Thymus (tissue), 11 donors: ENCODE measurements around the gene RUNX2. TPM values are rescaled to one million over a fixed set of nuclear protein-coding genes. Genes with fewer than 3 reads are reported as not detected.

Experiments
- DNase-seq, 9 donors: peaks; one replicate each; pipeline ENCODE4 v3.0.0-alpha.2; 2013; ENCODE audit warnings: low spot score in 9 of 9, low read depth in 6 of 9, missing footprints in 1 of 9
- H3K27ac ChIP-seq, 2 donors: one replicate each; pipeline ENCODE4 v1.5.1; 2013; ENCODE audit warnings: control low read depth in 1 of 2, low read depth in 1 of 2, low read length in 1 of 2, mild to moderate bottlenecking in 1 of 2, moderate library complexity in 1 of 2
- H3K27me3 ChIP-seq, 2 donors: one replicate each; pipeline ENCODE4 v1.5.1; 2013; ENCODE audit warnings: low read length in 1 of 2; ENCODE audit not compliant: control insufficient read depth in 2 of 2, insufficient read depth in 1 of 2
- H3K36me3 ChIP-seq, 2 donors: one replicate each; pipeline ENCODE4 v1.5.1; 2013; ENCODE audit warnings: low read length in 1 of 2, mild to moderate bottlenecking in 1 of 2, moderate library complexity in 1 of 2; ENCODE audit not compliant: control insufficient read depth in 2 of 2, insufficient read depth in 2 of 2
- H3K4me1 ChIP-seq, 2 donors: one replicate each; pipeline ENCODE4 v1.5.1; 2013; ENCODE audit warnings: low read length in 2 of 2; ENCODE audit not compliant: control insufficient read depth in 2 of 2, insufficient read depth in 2 of 2
- H3K4me3 ChIP-seq, 2 donors: one replicate each; pipeline ENCODE4 v1.5.1; 2013; ENCODE audit warnings: low read length in 2 of 2, control low read depth in 1 of 2, mild to moderate bottlenecking in 1 of 2
- H3K9me3 ChIP-seq, 2 donors: one replicate each; pipeline ENCODE4 v1.5.1; 2013; ENCODE audit warnings: low read length in 1 of 2, mild to moderate bottlenecking in 1 of 2; ENCODE audit not compliant: control insufficient read depth in 2 of 2, insufficient read depth in 1 of 2
- WGBS: extraction: QIAGEN DNeasy Blood & Tissue Kit; methylation state at CpG from one replicate; pipeline ENCODE4 v1.1.7; 2013; 5-methylcytosine and 5-hydroxymethylcytosine counted together
- polyA plus RNA-seq: library from polyadenylated mRNA; stranded (reverse); fragments of 200-250 nt; gene quantifications from one replicate; pipeline ENCODE4 v1.2.3, GENCODE V29; 2013
- total RNA-seq: library from RNA; stranded (reverse); fragments of 120-200 nt; gene quantifications from one replicate; pipeline ENCODE4 v1.2.4, GENCODE V29; 2013
- donor health status: healthy.

Gene RUNX2
- total and polyA plus RNA-seq, 2 donors: 3.7 to 7.1 TPM

DNA sequence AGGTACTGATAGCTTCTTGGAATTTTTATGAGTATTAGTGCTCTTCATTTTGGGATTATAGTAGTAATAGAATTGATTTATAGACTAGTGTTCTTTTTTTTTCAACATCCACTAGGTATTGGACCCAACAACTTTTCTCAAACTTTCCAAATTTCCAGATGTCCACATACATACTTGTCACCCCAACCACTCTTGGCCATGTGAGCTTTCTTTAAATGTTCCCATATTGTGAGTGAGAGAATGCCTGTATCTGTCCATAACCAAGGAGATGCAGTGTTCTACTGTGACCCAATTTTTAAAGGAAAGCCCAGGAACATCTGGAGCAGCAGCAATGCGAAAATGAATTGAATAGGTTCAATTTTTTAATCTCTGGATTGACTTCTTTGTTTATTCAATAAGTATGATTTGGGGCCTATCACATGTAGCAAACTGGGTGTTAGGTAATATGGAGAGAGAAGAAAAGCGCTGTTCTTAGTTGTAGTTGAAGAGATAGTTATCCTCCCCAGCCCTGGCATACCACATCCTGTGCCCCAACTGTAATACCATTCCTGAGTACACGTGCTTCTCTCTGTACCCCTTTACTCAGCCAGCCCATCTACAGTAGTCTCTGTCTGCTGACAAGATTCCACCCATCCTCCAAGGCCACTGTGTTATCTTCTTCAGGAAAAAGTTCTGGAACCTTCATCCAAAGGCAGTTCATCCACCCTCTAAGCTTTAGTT lies 166.4 kb downstream of the RUNX2 start:
- H3K27ac ChIP-seq: peak overlapping the region in 1 of 2 donors; percentile 37
- H3K4me1 ChIP-seq: peaks cover 22 to 50% of the 10 kb centered on the region in 2 donors
- peak in 8 of 9 donors; percentile 42 to 85 (median 64) for DNase-seq
- WGBS: 28% methylated on average over 3 of the region's 3 CpGs
- H3K4me3 ChIP-seq: no peak overlapping the region
- peaks cover 22 to 25% of the 10 kb centered on the region in 2 donors for H3K27me3 ChIP-seq
- H3K9me3 ChIP-seq: no peaks in the 10 kb centered on the region
- H3K36me3 ChIP-seq: peaks cover 0 to 3% of the 10 kb centered on the region in 2 donors

DNA sequence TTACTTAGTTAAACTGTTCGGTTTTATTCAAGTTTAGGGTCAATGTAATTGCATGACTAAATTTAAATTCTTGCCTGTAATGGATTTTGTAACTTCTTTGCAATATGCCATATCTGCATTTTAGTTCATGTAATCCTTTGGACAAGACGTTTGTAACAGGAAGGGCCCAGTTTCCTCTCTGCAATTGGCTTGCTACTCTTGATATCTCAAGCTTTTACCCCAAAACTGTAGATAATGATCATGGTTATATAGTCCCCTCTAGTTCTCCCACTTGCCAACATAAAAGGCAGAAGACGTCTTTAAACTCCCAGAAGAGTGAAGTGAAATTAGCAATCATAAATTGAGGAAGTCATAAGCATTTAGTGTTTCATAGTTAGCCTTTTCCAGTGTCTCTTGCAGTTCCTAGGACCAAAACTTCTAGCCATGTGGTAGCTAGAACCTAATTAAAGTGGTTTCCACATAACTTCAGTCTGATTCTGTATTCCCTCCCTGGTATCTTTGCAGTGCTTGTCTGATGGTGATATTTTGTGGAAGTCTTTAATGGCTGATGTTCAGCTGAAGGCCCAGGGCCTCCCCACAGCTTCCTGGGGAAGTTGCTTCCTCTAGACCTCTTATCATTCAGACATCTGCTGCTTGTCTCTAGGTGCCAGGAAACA lies 167.4 kb downstream of the RUNX2 start:
- H3K4me1 ChIP-seq: peaks cover 20 to 47% of the 10 kb centered on the region in 2 donors
- no peaks in the 10 kb centered on the region for H3K9me3 ChIP-seq
- peak overlapping the region in 1 of 2 donors; percentile 33 for H3K27ac ChIP-seq
- H3K4me3 ChIP-seq: no peak overlapping the region
- peaks cover 0 to 3% of the 10 kb centered on the region in 2 donors for H3K36me3 ChIP-seq
- H3K27me3 ChIP-seq: peaks cover 17% of the 10 kb centered on the region in 2 donors
- DNase-seq: peak in 5 of 9 donors; percentile 35 to 75 (median 51)
- WGBS: 13% methylated on average over 3 of the region's 3 CpGs

DNA sequence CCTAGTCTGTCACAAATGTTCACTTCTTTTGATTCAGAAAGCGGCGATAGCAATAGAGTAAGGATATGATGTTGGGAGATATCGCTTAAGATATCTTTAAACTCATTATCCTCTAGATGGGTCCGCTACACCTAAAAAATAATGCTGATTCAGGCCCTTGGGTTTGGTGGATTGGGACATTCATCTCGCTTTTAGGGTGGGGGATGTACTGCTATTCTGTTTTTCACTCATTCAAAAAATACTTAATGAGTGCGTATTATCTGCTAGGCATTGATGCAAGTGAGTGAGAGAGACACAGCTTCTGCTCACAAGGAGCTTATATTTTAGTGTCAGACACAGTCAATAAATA lies 167.9 kb downstream of the RUNX2 start:
- Histone ChIP-seq H3K27me3 (peaks cover 14 to 15% of the 10 kb centered on the region in 2 donors), H3K27ac (peak overlapping the region in 1 of 2 donors; percentile 33), H3K4me1 (peaks cover 20 to 47% of the 10 kb centered on the region in 2 donors), H3K36me3 (peaks cover 0 to 3% of the 10 kb centered on the region in 2 donors), H3K4me3 (no peak overlapping the region), H3K9me3 (no peaks in the 10 kb centered on the region)
- DNase-seq: no peak
- 21% methylated on average over 6 of the region's 6 CpGs for WGBS

DNA sequence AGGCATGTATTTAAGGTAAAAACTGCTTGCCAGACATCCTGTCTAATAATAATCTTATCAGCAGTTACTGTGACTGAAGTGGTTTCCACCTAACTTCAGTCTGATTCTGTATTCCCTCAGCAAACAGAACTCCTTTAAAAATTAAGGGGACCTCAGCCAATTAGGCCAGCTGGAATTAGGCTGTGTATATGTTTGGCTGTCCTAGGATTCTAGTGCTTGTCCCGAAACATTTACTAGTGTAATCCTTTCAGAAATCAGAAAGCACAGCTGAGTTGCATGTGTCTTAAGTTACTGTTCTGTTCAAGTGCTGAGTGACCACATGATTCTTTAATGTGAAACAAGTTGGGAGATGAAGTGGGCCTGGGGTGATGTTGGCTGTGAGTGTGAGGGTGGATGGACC lies 170.5 kb downstream of the RUNX2 start:
- H3K4me3 ChIP-seq: no peak overlapping the region
- peaks cover 0 to 3% of the 10 kb centered on the region in 2 donors for H3K36me3 ChIP-seq
- 96% methylated on average over 1 of the region's 1 CpG for WGBS
- DNase-seq: no peak
- peaks cover 20 to 47% of the 10 kb centered on the region in 2 donors for H3K4me1 ChIP-seq
- no peaks in the 10 kb centered on the region for H3K9me3 ChIP-seq
- no peak overlapping the region for H3K27ac ChIP-seq
- H3K27me3 ChIP-seq: peaks cover 3 to 5% of the 10 kb centered on the region in 2 donors

DNA sequence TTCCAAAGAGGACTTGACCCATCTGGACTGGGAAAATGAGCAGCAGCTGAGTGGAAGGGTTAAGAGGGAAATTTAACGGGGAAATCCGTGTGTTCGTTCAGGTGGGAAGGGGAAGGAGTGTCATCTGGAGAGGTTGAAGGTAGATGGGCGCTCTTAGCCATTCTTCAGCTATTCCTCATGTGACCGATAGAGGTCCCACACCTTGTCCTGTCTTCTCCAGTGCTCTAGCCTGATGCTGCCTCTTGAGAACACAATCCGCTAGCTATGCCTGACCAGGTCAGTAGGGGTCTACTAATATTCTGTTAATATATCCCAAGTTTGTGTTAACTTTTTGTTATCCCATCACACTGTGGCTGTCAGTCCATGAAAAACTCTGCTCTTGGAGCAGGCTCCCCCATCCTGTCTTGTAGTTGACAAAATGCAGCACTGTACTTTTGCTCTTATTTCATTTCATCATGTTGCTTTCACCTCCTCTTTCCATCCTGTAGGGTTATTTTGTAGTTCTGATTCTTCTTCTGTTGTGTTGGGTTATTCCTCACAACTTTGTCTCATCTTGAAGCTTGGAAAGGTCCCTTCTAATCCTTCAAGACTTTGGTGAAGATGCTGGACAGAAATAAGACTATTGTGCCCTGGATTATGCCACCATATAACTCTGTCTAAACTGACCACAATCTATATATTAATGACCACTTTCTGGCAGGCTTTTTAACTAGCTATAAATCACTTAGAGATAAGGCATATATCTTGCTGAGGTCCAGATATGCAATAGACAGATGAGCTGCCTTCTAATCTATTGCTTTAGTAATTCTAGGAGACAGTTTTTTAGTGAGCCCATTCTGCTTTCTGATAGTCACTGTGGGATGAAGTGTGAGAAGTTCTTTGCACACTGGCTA lies 173.0 kb downstream of the RUNX2 start:
- H3K27me3 ChIP-seq: no peaks in the 10 kb centered on the region
- no peak overlapping the region for H3K27ac ChIP-seq
- H3K4me1 ChIP-seq: peaks cover 4 to 37% of the 10 kb centered on the region in 2 donors
- H3K4me3 ChIP-seq: no peak overlapping the region
- 97% methylated on average over 6 of the region's 6 CpGs for WGBS
- H3K9me3 ChIP-seq: no peaks in the 10 kb centered on the region
- H3K36me3 ChIP-seq: no peaks in the 10 kb centered on the region
- no peak for DNase-seq

DNA sequence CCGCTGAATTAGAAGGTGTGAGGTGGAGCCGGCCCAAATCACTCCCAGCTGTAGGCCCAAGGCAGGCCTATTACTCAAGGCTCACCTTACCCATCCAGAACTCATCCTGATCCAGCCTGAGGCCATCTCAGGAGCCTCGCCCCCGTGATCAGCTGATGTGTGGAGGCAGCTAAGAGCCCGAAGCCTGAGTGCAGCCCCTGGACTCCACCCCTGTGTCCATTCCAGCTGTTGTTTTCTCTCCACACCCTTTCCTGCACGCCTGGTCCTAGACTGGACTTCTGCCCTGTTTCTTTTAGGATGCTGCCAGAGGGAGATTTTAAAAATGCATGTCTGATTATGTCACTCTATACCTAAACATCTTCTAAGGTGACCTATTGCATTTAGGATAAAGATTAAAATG lies 174.3 kb downstream of the RUNX2 start:
- no peaks in the 10 kb centered on the region for H3K36me3 ChIP-seq
- no peak for DNase-seq
- no peaks in the 10 kb centered on the region for H3K27me3 ChIP-seq
- H3K27ac ChIP-seq: no peak overlapping the region
- no peaks in the 10 kb centered on the region for H3K9me3 ChIP-seq
- 96% methylated on average over 6 of the region's 6 CpGs for WGBS
- H3K4me3 ChIP-seq: no peak overlapping the region
- H3K4me1 ChIP-seq: peaks cover 2 to 25% of the 10 kb centered on the region in 2 donors

DNA sequence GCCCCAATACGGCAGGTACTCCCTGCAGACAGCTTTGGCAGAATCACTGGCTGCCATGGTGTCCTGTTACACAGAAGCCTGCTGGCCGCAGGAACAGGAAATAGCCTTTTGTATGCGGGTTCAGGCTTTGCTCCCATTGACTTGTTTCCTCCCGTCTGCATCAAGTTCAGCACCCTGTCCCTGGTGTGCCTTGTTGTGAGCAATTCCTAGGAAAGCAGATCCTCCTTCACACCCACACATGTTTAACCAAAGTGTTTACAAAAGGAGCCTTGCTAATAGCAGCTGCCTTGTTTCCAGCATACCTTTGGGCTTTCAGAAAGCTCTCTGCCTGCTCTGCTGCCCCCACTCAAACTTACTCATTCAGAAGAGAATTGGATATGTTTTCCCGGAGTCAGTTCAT lies 176.8 kb downstream of the RUNX2 start:
- no peaks in the 10 kb centered on the region for H3K27me3 ChIP-seq
- peaks cover 0 to 2% of the 10 kb centered on the region in 2 donors for H3K36me3 ChIP-seq
- H3K27ac ChIP-seq: no peak overlapping the region
- H3K4me3 ChIP-seq: no peak overlapping the region
- no peaks in the 10 kb centered on the region for H3K9me3 ChIP-seq
- DNase-seq: no peak
- WGBS: 93% methylated on average over 5 of the region's 5 CpGs
- peaks cover 2 to 14% of the 10 kb centered on the region in 2 donors for H3K4me1 ChIP-seq

DNA sequence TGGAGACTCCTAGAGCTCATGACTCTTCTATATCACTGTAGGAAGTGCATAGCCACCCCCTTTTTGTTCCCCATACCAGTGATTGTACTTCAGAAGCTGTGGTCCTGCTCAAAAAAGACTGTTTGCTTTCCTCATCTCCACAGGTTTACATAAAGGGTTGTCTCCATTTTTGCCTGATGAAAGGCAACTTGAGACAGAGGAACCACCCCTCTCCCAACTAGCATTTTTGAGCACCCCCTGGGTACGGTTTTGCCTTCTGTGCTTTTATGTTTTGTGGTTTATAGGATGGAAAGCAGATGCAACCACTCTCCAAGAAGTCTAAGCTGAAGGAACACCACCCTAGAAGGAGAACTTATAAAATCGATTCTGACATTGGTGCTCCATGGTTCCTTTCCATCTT lies 177.3 kb downstream of the RUNX2 start:
- Histone ChIP-seq H3K9me3 (no peaks in the 10 kb centered on the region), H3K4me3 (no peak overlapping the region), H3K4me1 (peaks cover 2 to 14% of the 10 kb centered on the region in 2 donors), H3K27me3 (no peaks in the 10 kb centered on the region), H3K36me3 (peaks cover 0 to 2% of the 10 kb centered on the region in 2 donors), H3K27ac (no peak overlapping the region)
- DNase-seq: no peak
- 19% methylated on average over 2 of the region's 2 CpGs for WGBS
